ENCODE measurements around the gene SLC35C1. TPM values are rescaled to one million over a fixed set of nuclear protein-coding genes. Genes with fewer than 3 reads are reported as not detected.

Gene SLC35C1
- total and polyA plus RNA-seq, 2 experiments from 2014 or later: 6.8 to 11.0 TPM

GRCh38 chr11:45811109-45811435 lies 6.1 kb downstream of the SLC35C1 start:
- no peaks in the 10 kb centered on the region for H3K9me2 ChIP-seq (ENCODE audit: insufficient read depth)
- no peaks in the 10 kb centered on the region for H3K27me3 ChIP-seq (ENCODE audit: insufficient read depth)
- H3K4me2 ChIP-seq: no peak overlapping the region
- H3K79me2 ChIP-seq (replicated peaks; ENCODE audit: insufficient read depth): peaks cover 11% of the 10 kb centered on the region
- ATAC-seq (no peak), DNase-seq (ENCODE audit: low spot score) (no peak)
- no peak overlapping the region for H3K27ac Mint-ChIP-seq
- no peaks in the 10 kb centered on the region for H3K36me3 ChIP-seq (ENCODE audit: insufficient read depth)
- H4K20me1 ChIP-seq (replicated peaks; ENCODE audit: insufficient read depth): peaks cover 4% of the 10 kb centered on the region; the same call in 1 of the 2 replicates
- H3K9me3 Mint-ChIP-seq: no peaks in the 10 kb centered on the region; the same call in 2 of the 3 replicates
- no peak overlapping the region for H3K4me3 Mint-ChIP-seq
- H3K4me3 ChIP-seq: no peak overlapping the region
- no peaks in the 10 kb centered on the region for H3F3A ChIP-seq (replicated peaks; ENCODE audit: low read depth)
- peaks cover 9% of the 10 kb centered on the region for H3K4me1 ChIP-seq (ENCODE audit: insufficient read depth)
- H3K36me3 Mint-ChIP-seq (ENCODE audit: low read depth): peaks cover 15% of the 10 kb centered on the region; the same call in 2 of the 3 replicates
- H2AFZ ChIP-seq: no peak overlapping the region
- peaks cover 12% of the 10 kb centered on the region for H3K27me3 Mint-ChIP-seq (ENCODE audit: insufficient read depth, low read depth, poor library complexity)
- no peak overlapping the region for H3K27ac ChIP-seq (ENCODE audit: low read depth)
- no peak for TF ChIP-seq ZNF331 (CRISPR knock-in tag; IDR thresholded peaks at IDR 0.05; ENCODE audit: low read depth)
- no peak for TF ChIP-seq POLR2AphosphoS5 (IDR thresholded peaks at IDR 0.05; ENCODE audit: low read depth)
- TF ChIP-seq ZNF114 (CRISPR knock-in tag; IDR thresholded peaks at IDR 0.05): no peak
- TF ChIP-seq STAT1 (IDR thresholded peaks at IDR 0.05; ENCODE audit: unreplicated experiment): no peak
- TF ChIP-seq, protein P1, sequence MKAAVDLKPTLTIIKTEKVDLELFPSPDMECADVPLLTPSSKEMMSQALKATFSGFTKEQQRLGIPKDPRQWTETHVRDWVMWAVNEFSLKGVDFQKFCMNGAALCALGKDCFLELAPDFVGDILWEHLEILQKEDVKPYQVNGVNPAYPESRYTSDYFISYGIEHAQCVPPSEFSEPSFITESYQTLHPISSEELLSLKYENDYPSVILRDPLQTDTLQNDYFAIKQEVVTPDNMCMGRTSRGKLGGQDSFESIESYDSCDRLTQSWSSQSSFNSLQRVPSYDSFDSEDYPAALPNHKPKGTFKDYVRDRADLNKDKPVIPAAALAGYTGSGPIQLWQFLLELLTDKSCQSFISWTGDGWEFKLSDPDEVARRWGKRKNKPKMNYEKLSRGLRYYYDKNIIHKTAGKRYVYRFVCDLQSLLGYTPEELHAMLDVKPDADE (IDR thresholded peaks at IDR 0.05): no peak
- TF ChIP-seq, protein P2, sequence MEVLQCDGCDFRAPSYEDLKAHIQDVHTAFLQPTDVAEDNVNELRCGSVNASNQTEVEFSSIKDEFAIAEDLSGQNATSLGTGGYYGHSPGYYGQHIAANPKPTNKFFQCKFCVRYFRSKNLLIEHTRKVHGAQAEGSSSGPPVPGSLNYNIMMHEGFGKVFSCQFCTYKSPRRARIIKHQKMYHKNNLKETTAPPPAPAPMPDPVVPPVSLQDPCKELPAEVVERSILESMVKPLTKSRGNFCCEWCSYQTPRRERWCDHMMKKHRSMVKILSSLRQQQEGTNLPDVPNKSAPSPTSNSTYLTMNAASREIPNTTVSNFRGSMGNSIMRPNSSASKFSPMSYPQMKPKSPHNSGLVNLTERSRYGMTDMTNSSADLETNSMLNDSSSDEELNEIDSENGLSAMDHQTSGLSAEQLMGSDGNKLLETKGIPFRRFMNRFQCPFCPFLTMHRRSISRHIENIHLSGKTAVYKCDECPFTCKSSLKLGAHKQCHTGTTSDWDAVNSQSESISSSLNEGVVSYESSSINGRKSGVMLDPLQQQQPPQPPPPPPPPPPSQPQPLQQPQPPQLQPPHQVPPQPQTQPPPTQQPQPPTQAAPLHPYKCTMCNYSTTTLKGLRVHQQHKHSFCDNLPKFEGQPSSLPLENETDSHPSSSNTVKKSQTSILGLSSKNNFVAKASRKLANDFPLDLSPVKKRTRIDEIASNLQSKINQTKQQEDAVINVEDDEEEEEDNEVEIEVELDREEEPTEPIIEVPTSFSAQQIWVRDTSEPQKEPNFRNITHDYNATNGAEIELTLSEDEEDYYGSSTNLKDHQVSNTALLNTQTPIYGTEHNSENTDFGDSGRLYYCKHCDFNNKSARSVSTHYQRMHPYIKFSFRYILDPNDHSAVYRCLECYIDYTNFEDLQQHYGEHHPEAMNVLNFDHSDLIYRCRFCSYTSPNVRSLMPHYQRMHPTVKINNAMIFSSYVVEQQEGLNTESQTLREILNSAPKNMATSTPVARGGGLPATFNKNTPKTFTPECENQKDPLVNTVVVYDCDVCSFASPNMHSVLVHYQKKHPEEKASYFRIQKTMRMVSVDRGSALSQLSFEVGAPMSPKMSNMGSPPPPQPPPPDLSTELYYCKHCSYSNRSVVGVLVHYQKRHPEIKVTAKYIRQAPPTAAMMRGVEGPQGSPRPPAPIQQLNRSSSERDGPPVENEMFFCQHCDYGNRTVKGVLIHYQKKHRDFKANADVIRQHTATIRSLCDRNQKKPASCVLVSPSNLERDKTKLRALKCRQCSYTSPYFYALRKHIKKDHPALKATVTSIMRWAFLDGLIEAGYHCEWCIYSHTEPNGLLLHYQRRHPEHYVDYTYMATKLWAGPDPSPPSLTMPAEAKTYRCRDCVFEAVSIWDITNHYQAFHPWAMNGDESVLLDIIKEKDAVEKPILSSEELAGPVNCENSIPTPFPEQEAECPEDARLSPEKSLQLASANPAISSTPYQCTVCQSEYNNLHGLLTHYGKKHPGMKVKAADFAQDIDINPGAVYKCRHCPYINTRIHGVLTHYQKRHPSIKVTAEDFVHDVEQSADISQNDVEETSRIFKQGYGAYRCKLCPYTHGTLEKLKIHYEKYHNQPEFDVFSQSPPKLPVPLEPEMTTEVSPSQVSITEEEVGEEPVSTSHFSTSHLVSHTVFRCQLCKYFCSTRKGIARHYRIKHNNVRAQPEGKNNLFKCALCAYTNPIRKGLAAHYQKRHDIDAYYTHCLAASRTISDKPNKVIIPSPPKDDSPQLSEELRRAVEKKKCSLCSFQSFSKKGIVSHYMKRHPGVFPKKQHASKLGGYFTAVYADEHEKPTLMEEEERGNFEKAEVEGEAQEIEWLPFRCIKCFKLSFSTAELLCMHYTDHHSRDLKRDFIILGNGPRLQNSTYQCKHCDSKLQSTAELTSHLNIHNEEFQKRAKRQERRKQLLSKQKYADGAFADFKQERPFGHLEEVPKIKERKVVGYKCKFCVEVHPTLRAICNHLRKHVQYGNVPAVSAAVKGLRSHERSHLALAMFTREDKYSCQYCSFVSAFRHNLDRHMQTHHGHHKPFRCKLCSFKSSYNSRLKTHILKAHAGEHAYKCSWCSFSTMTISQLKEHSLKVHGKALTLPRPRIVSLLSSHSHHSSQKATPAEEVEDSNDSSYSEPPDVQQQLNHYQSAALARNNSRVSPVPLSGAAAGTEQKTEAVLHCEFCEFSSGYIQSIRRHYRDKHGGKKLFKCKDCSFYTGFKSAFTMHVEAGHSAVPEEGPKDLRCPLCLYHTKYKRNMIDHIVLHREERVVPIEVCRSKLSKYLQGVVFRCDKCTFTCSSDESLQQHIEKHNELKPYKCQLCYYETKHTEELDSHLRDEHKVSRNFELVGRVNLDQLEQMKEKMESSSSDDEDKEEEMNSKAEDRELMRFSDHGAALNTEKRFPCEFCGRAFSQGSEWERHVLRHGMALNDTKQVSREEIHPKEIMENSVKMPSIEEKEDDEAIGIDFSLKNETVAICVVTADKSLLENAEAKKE (CRISPR knock-in tag; IDR thresholded peaks at IDR 0.05): no peak
- TF ChIP-seq EZH2 (IDR thresholded peaks at IDR 0.05; ENCODE audit: low read depth, unreplicated experiment): no peak
- TF ChIP-seq JUNB (IDR thresholded peaks at IDR 0.05; ENCODE audit: unreplicated experiment): no peak
- TF ChIP-seq, protein P3, sequence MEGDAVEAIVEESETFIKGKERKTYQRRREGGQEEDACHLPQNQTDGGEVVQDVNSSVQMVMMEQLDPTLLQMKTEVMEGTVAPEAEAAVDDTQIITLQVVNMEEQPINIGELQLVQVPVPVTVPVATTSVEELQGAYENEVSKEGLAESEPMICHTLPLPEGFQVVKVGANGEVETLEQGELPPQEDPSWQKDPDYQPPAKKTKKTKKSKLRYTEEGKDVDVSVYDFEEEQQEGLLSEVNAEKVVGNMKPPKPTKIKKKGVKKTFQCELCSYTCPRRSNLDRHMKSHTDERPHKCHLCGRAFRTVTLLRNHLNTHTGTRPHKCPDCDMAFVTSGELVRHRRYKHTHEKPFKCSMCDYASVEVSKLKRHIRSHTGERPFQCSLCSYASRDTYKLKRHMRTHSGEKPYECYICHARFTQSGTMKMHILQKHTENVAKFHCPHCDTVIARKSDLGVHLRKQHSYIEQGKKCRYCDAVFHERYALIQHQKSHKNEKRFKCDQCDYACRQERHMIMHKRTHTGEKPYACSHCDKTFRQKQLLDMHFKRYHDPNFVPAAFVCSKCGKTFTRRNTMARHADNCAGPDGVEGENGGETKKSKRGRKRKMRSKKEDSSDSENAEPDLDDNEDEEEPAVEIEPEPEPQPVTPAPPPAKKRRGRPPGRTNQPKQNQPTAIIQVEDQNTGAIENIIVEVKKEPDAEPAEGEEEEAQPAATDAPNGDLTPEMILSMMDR (conservative IDR thresholded peaks at IDR 0.05; ENCODE audit: low read depth in 2 of 2): no peak
- no peak for TF ChIP-seq CREB1 (CRISPR knock-in tag; IDR thresholded peaks at IDR 0.05; ENCODE audit: low read depth)
- no peak for TF ChIP-seq NANOG (IDR thresholded peaks at IDR 0.05; ENCODE audit: borderline replicate concordance)
- TF ChIP-seq REST (IDR thresholded peaks at IDR 0.05; ENCODE audit: unreplicated experiment): no peak
- no peak for TF ChIP-seq EZH2phosphoT487 (IDR thresholded peaks at IDR 0.05; ENCODE audit: unreplicated experiment)
- H3K4me1 Mint-ChIP-seq: peaks cover 29% of the 10 kb centered on the region
